B cell (primary cell): ENCODE measurements around the gene MRPS26.

Source experiments
- CTCF ChIP-seq: fragments of 200-600 bp; IDR thresholded peaks from one replicate; pipeline ENCODE4 v1.8.0; 2022; ENCODE audit warnings: antibody characterized with exemption, mild to moderate bottlenecking
- EZH2 ChIP-seq: IDR thresholded peaks from 2 replicates; pipeline ENCODE4 v1.6.1; 2012; ENCODE audit warnings: borderline replicate concordance, low read depth, mild to moderate bottlenecking, moderate library complexity, low read length; ENCODE audit not compliant: insufficient read depth, poor library complexity, severe bottlenecking

DNA sequence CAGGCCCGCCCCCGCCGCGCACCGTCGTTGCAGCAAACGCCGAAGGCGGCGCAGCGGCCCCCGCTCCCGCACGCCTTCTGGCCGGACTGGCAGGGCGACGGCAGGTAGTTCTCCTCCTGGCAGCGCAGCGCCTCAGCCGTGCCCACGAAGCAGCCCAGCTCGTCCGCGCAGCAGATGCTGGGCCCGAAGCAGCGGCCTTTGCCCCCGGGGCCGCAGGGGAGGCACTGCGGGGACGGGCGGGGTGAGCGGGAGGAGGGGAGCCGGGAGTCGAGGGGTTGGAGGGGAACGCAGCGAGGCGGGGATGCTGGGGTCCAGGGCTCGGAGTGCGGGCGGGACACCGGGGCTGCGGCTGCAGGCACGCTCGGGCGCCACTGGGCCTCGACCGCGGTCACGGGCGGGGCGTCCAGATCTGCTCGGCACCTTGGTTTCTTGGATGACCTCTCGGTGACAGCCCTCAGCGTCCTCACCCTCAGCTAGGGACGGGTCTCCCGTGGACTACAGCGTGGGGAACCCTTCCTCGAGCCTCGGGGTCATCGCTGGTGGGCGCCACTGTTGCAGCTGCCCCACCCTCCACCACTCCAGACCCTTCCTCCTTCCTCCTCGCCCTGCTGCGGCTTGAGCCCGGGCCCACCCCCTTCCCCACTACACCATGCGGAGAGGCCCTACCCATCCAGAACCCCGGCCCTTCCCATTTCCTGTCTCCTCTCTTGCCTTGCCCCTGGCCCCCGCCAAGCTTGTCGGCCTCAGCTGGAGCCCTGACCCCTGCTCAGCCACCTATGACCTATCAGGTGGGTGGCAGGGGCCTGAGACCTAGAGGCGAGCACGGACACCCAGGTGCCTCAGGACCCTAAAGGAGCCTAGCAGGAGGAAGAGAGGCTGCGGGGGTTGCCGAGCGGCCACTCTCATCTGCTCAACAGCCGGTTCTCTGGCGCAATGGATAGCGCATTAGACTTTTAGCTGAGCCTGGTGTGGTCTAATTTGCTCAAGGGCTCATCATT lies 37.4 kb downstream of the MRPS26 start:
- TF ChIP-seq CTCF (no peak), EZH2 (peak; percentile 59)
